ENCODE results near the gene IL7R. TPM values are rescaled to one million over a fixed set of nuclear protein-coding genes. Genes with fewer than 3 reads are reported as not detected.

IL7R gene
- total RNA-seq, 1 donor from 2014 or later, result 6.6 TPM

DNA sequence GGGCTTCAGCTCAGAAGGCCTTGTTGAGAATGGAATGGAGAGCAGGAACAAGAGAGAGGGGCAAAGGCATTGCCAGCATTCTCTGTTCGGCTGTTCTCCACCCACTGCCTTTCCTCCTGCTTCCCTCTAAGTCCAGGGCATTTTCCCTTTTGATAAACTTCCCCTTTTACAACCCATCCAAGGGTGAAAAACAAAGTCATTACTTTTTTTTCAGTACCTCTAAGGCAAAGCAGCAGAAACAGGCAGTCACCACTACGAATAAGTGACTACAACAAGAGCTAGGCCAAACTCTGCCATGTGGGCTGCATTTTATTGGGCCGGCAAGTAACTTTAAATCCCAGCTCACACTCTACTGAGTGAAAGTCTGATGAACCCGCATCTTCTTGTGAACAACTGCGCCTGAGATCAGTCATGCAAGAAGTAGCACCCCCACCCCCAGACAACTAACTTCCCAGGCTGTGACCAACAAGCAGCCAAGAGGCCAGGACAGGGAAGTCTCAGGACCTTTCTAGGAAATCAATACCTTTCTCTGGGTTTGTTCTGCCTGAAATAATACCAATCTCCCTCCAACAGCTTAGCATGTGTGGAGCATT lies 13.1 kb downstream of the IL7R start:
- Histone ChIP-seq H3K36me3 (no peaks in the 10 kb centered on the region), H3K27me3 (no peaks in the 10 kb centered on the region), H3K27ac (no peak overlapping the region), H3K4me3 (no peak overlapping the region), H3K4me1 (no peaks in the 10 kb centered on the region), H3K9me3 (no peaks in the 10 kb centered on the region)
- no peak for DNase-seq (ENCODE audit: low spot score in 2 of 2)
- TF ChIP-seq, protein P1, sequence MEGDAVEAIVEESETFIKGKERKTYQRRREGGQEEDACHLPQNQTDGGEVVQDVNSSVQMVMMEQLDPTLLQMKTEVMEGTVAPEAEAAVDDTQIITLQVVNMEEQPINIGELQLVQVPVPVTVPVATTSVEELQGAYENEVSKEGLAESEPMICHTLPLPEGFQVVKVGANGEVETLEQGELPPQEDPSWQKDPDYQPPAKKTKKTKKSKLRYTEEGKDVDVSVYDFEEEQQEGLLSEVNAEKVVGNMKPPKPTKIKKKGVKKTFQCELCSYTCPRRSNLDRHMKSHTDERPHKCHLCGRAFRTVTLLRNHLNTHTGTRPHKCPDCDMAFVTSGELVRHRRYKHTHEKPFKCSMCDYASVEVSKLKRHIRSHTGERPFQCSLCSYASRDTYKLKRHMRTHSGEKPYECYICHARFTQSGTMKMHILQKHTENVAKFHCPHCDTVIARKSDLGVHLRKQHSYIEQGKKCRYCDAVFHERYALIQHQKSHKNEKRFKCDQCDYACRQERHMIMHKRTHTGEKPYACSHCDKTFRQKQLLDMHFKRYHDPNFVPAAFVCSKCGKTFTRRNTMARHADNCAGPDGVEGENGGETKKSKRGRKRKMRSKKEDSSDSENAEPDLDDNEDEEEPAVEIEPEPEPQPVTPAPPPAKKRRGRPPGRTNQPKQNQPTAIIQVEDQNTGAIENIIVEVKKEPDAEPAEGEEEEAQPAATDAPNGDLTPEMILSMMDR (IDR thresholded peaks at IDR 0.05), result no peak
- intact Hi-C loops (cut with DNase I), result no loop called here

DNA sequence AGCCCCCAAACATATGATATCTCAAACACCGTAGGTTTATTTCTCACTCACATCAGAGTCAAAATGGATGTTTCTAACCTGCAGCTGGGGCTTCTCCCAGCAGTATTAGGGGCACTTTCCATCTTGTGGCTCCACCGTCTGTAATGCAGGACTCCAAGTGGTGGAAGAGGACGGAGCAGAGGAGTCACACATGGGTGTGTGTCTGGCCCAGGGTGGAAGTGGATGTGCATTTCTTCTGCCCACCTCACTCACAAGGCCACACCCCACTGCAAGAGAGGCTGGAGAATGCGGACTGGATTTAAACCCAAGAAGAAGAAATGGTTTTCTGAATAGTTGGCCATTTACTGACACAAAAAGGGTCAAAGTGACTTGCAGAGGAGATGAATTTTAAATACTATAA lies 13.9 kb downstream of the IL7R start:
- Histone ChIP-seq H3K27me3 (no peaks in the 10 kb centered on the region), H3K27ac (no peak overlapping the region), H3K9me3 (no peaks in the 10 kb centered on the region), H3K36me3 (no peaks in the 10 kb centered on the region), H3K4me1 (no peaks in the 10 kb centered on the region), H3K4me3 (no peak overlapping the region)
- no peak for DNase-seq (ENCODE audit: low spot score in 2 of 2)
- intact Hi-C loops (cut with DNase I), result no loop called here
- TF ChIP-seq, protein P1 (IDR thresholded peaks at IDR 0.05), result no peak

DNA sequence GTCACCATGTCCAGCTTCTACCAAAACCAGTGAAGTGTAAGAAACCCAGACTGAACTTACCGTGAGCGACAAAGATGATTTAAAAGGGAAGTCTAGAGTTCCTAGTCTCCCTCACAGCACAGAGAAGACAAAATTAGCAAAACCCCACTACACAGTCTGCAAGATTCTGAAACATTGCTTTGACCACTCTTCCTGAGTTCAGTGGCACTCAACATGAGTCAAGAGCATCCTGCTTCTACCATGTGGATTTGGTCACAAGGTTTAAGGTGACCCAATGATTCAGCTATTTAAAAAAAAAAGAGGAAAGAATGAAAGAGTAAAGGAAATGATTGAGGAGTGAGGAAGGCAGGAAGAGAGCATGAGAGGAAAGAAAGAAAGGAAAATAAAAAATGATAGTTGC lies 19.8 kb downstream of the IL7R start:
- intact Hi-C loops (cut with DNase I), result no loop called here
- Histone ChIP-seq H3K36me3 (no peaks in the 10 kb centered on the region), H3K27ac (no peak overlapping the region), H3K27me3 (no peaks in the 10 kb centered on the region), H3K9me3 (no peaks in the 10 kb centered on the region), H3K4me3 (no peak overlapping the region), H3K4me1 (no peaks in the 10 kb centered on the region)
- DNase-seq (ENCODE audit: low spot score in 2 of 2), result no peak
- TF ChIP-seq, protein P1 (IDR thresholded peaks at IDR 0.05), result no peak

DNA sequence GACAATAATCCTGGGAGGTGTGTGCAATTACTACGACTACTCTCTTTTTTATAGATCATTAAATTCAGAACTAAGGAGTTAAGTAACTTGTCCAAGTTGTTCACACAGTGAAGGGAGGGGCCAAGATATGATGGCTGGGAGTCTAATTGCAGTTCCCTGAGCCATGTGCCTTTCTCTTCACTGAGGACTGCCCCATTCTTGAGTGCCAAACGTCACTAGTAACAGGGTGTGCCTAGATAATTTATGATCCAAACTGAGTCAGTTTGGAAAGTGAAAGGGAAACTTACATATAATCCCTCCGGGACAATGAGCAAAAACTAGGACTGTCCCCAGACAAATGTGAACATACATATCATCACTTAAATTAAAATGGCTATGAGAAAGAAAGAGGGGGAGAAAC lies 20.2 kb downstream of the IL7R start:
- Histone ChIP-seq H3K4me1 (no peaks in the 10 kb centered on the region), H3K9me3 (no peaks in the 10 kb centered on the region), H3K4me3 (no peak overlapping the region), H3K27me3 (no peaks in the 10 kb centered on the region), H3K36me3 (no peaks in the 10 kb centered on the region), H3K27ac (no peak overlapping the region)
- intact Hi-C loops (cut with DNase I), result no loop called here
- TF ChIP-seq, protein P1 (IDR thresholded peaks at IDR 0.05), result no peak
- DNase-seq (ENCODE audit: low spot score in 2 of 2), result no peak

DNA sequence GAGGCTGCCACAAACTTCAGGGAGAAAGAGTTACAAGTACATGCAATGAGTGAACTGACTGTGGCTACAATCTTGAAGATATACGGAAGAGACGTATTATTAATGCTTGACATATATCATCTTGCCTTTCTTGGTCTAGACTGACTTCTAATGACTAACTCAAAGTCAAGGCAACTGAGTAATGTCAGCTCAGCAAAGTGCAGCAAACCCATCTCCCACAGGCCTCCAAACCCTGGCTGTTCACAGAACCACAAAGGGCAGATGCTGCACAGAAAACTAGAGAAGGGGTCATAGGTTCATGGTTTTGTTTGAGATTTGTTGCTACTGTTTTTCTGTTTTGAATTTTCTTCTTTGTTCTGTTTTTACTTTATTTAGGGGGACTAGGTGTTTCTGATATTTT lies 21.0 kb downstream of the IL7R start:
- Histone ChIP-seq H3K4me1 (no peaks in the 10 kb centered on the region), H3K27me3 (no peaks in the 10 kb centered on the region), H3K4me3 (no peak overlapping the region), H3K9me3 (no peaks in the 10 kb centered on the region), H3K27ac (no peak overlapping the region), H3K36me3 (no peaks in the 10 kb centered on the region)
- intact Hi-C loops (cut with DNase I), result no loop called here
- TF ChIP-seq, protein P1 (IDR thresholded peaks at IDR 0.05), result no peak
- DNase-seq (ENCODE audit: low spot score in 2 of 2), result no peak

DNA sequence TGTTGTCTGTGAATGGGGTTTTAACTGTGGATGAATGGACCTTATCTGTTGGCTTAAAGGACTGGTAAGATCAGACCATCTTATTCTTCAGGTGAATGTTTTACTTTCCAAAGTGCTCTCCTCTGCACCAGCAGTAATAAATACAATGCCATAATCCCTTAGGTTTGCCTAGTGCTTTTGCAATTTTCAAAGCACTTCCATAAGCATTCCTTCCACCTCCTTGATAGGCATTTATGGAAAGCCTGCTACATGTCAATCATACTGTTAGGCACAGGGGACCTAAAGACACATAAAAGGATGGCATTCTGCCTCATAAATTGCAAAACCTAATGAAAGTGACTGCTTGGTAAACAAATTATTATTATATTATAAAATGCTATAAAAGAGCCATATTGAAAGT lies 21.4 kb downstream of the IL7R start:
- TF ChIP-seq, protein P1 (IDR thresholded peaks at IDR 0.05), result no peak
- no peaks in the 10 kb centered on the region for H3K36me3 ChIP-seq
- no peak for DNase-seq (ENCODE audit: low spot score in 2 of 2)

More for the DNA sequence above, 21.4 kb downstream of the IL7R start:
- no peaks in the 10 kb centered on the region for H3K4me1 ChIP-seq
- H3K27ac ChIP-seq, result no peak overlapping the region
- intact Hi-C loops (cut with DNase I), result no loop called here
- H3K27me3 ChIP-seq, result no peaks in the 10 kb centered on the region
- no peak overlapping the region for H3K4me3 ChIP-seq
- H3K9me3 ChIP-seq, result no peaks in the 10 kb centered on the region
